HCT116 (cell line): ENCODE measurements around the gene PACRG.

Source experiments
- CEBPB ChIP-seq: IDR thresholded peaks from 2 replicates; pipeline ENCODE4 v1.6.1; 2012; ENCODE audit warnings: low read depth
- EZH2 ChIP-seq: fragments of 200-600 bp; sonication (generic); IDR thresholded peaks from 2 replicates; pipeline ENCODE4 v1.6.1; 2017; ENCODE audit warnings: antibody characterized with exemption, mixed run types
- EZH2phosphoT487 ChIP-seq: fragments of 200-600 bp; IDR thresholded peaks from 2 replicates; pipeline ENCODE4 v1.6.1; 2018; ENCODE audit warnings: antibody characterized with exemption, borderline replicate concordance
- JUND ChIP-seq: IDR thresholded peaks from 2 replicates; pipeline ENCODE4 v1.6.1; 2012
- POLR2A ChIP-seq: IDR thresholded peaks from 2 replicates; pipeline ENCODE4 v1.7.0; 2011; ENCODE audit warnings: borderline replicate concordance; ENCODE audit not compliant: insufficient read depth, insufficient read length; ENCODE audit errors: extremely low read depth
- POLR2AphosphoS5 ChIP-seq: IDR thresholded peaks from 2 replicates; pipeline ENCODE4 v1.6.1; 2011; ENCODE audit warnings: mild to moderate bottlenecking, low read depth, low read length, moderate library complexity
- SIN3A ChIP-seq: IDR thresholded peaks from 2 replicates; pipeline ENCODE4 v1.6.1; 2012; ENCODE audit warnings: low read depth
- SRF ChIP-seq: IDR thresholded peaks from 2 replicates; pipeline ENCODE4 v1.6.1; 2012; ENCODE audit warnings: low read depth
- TCF7L2 ChIP-seq: IDR thresholded peaks from 2 replicates; pipeline ENCODE4 v1.7.0; 2011; ENCODE audit warnings: borderline replicate concordance, inconsistent platforms; ENCODE audit not compliant: insufficient read depth, insufficient read length; ENCODE audit errors: extremely low read depth
- ZFX ChIP-seq: fragments of 450-650 bp; IDR thresholded peaks from 2 replicates; pipeline ENCODE4 v1.6.1; 2017
- TF ChIP-seq, protein P1 (sequence below), 3 experiments: fragments of 200-600 bp in 1 of 3; sonication (generic) in 1 of 3; IDR thresholded peaks in 2 of 3; conservative IDR thresholded peaks in 1 of 3; 2 replicates each; pipeline ENCODE4 v1.5.1; 2012 to 2017; ENCODE audit warnings: low read depth in 2 of 3, low read length in 2 of 3, antibody characterized with exemption in 1 of 3, borderline replicate concordance in 1 of 3, control low read depth in 1 of 3, mild to moderate bottlenecking in 1 of 3, mixed read lengths in 1 of 3, mixed run types in 1 of 3, moderate library complexity in 1 of 3; ENCODE audit not compliant: insufficient read depth in 1 of 3
- TF ChIP-seq, protein P2 (sequence below): IDR thresholded peaks from 2 replicates; pipeline ENCODE4 v1.6.1; 2012; ENCODE audit warnings: low read depth
- TF ChIP-seq, protein P3 (sequence below): IDR thresholded peaks from 2 replicates; pipeline ENCODE4 v1.6.1; 2012
- TF ChIP-seq, protein P4 (sequence below): IDR thresholded peaks from 2 replicates; pipeline ENCODE4 v1.6.1; 2011; ENCODE audit warnings: mild to moderate bottlenecking, low read length, moderate library complexity; ENCODE audit not compliant: insufficient replicate concordance; ENCODE audit errors: extremely low read depth

GRCh38 chr6:162917506-162917905, 189.7 kb downstream of the PACRG start:
- TF ChIP-seq POLR2A (no peak), POLR2AphosphoS5 (no peak), SRF (no peak), SIN3A (no peak), JUND (no peak), CEBPB (no peak), EZH2phosphoT487 (no peak), EZH2 (no peak), ZFX (no peak), TCF7L2 (no peak)
- TF ChIP-seq, protein P1, sequence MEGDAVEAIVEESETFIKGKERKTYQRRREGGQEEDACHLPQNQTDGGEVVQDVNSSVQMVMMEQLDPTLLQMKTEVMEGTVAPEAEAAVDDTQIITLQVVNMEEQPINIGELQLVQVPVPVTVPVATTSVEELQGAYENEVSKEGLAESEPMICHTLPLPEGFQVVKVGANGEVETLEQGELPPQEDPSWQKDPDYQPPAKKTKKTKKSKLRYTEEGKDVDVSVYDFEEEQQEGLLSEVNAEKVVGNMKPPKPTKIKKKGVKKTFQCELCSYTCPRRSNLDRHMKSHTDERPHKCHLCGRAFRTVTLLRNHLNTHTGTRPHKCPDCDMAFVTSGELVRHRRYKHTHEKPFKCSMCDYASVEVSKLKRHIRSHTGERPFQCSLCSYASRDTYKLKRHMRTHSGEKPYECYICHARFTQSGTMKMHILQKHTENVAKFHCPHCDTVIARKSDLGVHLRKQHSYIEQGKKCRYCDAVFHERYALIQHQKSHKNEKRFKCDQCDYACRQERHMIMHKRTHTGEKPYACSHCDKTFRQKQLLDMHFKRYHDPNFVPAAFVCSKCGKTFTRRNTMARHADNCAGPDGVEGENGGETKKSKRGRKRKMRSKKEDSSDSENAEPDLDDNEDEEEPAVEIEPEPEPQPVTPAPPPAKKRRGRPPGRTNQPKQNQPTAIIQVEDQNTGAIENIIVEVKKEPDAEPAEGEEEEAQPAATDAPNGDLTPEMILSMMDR (IDR thresholded peaks at IDR 0.05 in 2 of 3, conservative IDR thresholded peaks at IDR 0.05 in 1 of 3; ENCODE audit: borderline replicate concordance in 1 of 3, insufficient read depth in 1 of 3, low read depth in 2 of 3, low read length in 2 of 3) = no peak
- TF ChIP-seq, protein P2, sequence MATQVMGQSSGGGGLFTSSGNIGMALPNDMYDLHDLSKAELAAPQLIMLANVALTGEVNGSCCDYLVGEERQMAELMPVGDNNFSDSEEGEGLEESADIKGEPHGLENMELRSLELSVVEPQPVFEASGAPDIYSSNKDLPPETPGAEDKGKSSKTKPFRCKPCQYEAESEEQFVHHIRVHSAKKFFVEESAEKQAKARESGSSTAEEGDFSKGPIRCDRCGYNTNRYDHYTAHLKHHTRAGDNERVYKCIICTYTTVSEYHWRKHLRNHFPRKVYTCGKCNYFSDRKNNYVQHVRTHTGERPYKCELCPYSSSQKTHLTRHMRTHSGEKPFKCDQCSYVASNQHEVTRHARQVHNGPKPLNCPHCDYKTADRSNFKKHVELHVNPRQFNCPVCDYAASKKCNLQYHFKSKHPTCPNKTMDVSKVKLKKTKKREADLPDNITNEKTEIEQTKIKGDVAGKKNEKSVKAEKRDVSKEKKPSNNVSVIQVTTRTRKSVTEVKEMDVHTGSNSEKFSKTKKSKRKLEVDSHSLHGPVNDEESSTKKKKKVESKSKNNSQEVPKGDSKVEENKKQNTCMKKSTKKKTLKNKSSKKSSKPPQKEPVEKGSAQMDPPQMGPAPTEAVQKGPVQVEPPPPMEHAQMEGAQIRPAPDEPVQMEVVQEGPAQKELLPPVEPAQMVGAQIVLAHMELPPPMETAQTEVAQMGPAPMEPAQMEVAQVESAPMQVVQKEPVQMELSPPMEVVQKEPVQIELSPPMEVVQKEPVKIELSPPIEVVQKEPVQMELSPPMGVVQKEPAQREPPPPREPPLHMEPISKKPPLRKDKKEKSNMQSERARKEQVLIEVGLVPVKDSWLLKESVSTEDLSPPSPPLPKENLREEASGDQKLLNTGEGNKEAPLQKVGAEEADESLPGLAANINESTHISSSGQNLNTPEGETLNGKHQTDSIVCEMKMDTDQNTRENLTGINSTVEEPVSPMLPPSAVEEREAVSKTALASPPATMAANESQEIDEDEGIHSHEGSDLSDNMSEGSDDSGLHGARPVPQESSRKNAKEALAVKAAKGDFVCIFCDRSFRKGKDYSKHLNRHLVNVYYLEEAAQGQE = no peak
- TF ChIP-seq, protein P3, sequence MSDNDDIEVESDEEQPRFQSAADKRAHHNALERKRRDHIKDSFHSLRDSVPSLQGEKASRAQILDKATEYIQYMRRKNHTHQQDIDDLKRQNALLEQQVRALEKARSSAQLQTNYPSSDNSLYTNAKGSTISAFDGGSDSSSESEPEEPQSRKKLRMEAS = no peak
- TF ChIP-seq, protein P4, sequence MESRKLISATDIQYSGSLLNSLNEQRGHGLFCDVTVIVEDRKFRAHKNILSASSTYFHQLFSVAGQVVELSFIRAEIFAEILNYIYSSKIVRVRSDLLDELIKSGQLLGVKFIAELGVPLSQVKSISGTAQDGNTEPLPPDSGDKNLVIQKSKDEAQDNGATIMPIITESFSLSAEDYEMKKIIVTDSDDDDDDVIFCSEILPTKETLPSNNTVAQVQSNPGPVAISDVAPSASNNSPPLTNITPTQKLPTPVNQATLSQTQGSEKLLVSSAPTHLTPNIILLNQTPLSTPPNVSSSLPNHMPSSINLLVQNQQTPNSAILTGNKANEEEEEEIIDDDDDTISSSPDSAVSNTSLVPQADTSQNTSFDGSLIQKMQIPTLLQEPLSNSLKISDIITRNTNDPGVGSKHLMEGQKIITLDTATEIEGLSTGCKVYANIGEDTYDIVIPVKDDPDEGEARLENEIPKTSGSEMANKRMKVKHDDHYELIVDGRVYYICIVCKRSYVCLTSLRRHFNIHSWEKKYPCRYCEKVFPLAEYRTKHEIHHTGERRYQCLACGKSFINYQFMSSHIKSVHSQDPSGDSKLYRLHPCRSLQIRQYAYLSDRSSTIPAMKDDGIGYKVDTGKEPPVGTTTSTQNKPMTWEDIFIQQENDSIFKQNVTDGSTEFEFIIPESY = no peak
